Endothelial cell of umbilical vein (primary cell): ENCODE results near the gene SERPINB10.

Experiments
- EZH2 ChIP-seq: IDR thresholded peaks from 2 replicates; pipeline ENCODE4 v1.6.1; 2012; ENCODE audit warnings: borderline replicate concordance, low read depth, mild to moderate bottlenecking, moderate library complexity, low read length, inconsistent platforms; ENCODE audit not compliant: severe bottlenecking
- GATA2 ChIP-seq: IDR thresholded peaks from 2 replicates; pipeline ENCODE4 v1.7.0; 2011; ENCODE audit warnings: low read depth, mild to moderate bottlenecking, moderate library complexity, mixed read lengths, low read length; ENCODE audit not compliant: insufficient read length, insufficient read depth
- JUN ChIP-seq: IDR thresholded peaks from 2 replicates; pipeline ENCODE4 v1.6.1; 2011; ENCODE audit warnings: borderline replicate concordance, low read depth; ENCODE audit not compliant: insufficient read length, insufficient read depth
- MAX ChIP-seq: IDR thresholded peaks from 2 replicates; pipeline ENCODE4 v1.6.1; 2011; ENCODE audit not compliant: insufficient read depth, insufficient read length
- MYC ChIP-seq: IDR thresholded peaks from one replicate; pipeline ENCODE4 v1.6.1; 2011; ENCODE audit warnings: mild to moderate bottlenecking, low read depth, low read length
- POLR2A ChIP-seq: IDR thresholded peaks from 2 replicates; pipeline ENCODE4 v1.6.1; 2012; ENCODE audit warnings: low read depth, mild to moderate bottlenecking, control low read depth, low read length
- POLR2AphosphoS5 ChIP-seq: IDR thresholded peaks from 2 replicates; pipeline ENCODE4 v1.6.1; 2012; ENCODE audit warnings: low read depth, mild to moderate bottlenecking, control low read depth, low read length, moderate library complexity; ENCODE audit not compliant: insufficient read depth
- TF ChIP-seq, protein P1 (sequence below), 2 donors: IDR thresholded peaks; 1 replicate in 1 of 2; 2 replicates in 1 of 2; pipeline ENCODE4 v1.5.1; 2011; ENCODE audit warnings: low read length in 2 of 2, mild to moderate bottlenecking in 2 of 2, moderate library complexity in 2 of 2, control low read depth in 1 of 2, inconsistent platforms in 1 of 2, low read depth in 1 of 2; ENCODE audit not compliant: insufficient read depth in 1 of 2; ENCODE audit errors: extremely low read depth in 1 of 2

GRCh38 chr18:63909870-63910269 is 2.1 kb downstream of the SERPINB10 start:
- no peak for TF ChIP-seq POLR2A
- TF ChIP-seq POLR2AphosphoS5 = no peak
- TF ChIP-seq, protein P1, sequence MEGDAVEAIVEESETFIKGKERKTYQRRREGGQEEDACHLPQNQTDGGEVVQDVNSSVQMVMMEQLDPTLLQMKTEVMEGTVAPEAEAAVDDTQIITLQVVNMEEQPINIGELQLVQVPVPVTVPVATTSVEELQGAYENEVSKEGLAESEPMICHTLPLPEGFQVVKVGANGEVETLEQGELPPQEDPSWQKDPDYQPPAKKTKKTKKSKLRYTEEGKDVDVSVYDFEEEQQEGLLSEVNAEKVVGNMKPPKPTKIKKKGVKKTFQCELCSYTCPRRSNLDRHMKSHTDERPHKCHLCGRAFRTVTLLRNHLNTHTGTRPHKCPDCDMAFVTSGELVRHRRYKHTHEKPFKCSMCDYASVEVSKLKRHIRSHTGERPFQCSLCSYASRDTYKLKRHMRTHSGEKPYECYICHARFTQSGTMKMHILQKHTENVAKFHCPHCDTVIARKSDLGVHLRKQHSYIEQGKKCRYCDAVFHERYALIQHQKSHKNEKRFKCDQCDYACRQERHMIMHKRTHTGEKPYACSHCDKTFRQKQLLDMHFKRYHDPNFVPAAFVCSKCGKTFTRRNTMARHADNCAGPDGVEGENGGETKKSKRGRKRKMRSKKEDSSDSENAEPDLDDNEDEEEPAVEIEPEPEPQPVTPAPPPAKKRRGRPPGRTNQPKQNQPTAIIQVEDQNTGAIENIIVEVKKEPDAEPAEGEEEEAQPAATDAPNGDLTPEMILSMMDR (IDR thresholded peaks at IDR 0.05; ENCODE audit: extremely low read depth in 1 of 2, insufficient read depth in 1 of 2, low read depth in 1 of 2, low read length in 2 of 2) = no peak
- no peak for TF ChIP-seq EZH2
- no peak for TF ChIP-seq GATA2
- TF ChIP-seq MAX = no peak
- TF ChIP-seq MYC = no peak
- TF ChIP-seq JUN = no peak
